AG09319 (cell line): ENCODE measurements around the gene USP49.

Experiments
- DNase-seq: peaks from one replicate; pipeline ENCODE4 v3.0.0-alpha.2; 2010; ENCODE audit warnings: low read depth; ENCODE audit errors: extremely low read depth
- TF ChIP-seq, protein P1 (sequence below): IDR thresholded peaks from 2 replicates; pipeline ENCODE4 v1.5.1; 2011; ENCODE audit warnings: low read depth, mild to moderate bottlenecking, inconsistent platforms, low read length, moderate library complexity

USP49 gene

GRCh38 chr6:41901882-41902519 is 6.8 kb upstream of the USP49 start:
- no peak for DNase-seq

DNA sequence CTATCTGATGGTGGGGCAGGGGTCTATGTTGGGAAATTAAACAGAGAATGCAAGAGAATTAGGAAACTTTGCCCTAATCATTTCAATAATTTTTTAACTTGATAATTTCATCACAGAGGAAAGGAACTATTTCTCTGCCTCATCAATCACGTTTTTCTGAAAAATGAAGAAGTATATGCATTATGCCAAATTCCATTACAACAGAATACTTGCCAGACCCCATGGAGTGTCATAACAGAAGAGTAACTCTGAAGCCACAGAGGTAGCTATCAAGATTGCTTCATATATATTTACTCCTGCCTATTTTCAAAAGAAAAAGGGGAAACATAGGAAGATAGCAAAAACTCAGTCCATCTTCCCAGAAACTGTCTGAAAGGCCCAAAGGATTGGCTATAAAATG is 5.7 kb upstream of the USP49 start:
- TF ChIP-seq, protein P1, sequence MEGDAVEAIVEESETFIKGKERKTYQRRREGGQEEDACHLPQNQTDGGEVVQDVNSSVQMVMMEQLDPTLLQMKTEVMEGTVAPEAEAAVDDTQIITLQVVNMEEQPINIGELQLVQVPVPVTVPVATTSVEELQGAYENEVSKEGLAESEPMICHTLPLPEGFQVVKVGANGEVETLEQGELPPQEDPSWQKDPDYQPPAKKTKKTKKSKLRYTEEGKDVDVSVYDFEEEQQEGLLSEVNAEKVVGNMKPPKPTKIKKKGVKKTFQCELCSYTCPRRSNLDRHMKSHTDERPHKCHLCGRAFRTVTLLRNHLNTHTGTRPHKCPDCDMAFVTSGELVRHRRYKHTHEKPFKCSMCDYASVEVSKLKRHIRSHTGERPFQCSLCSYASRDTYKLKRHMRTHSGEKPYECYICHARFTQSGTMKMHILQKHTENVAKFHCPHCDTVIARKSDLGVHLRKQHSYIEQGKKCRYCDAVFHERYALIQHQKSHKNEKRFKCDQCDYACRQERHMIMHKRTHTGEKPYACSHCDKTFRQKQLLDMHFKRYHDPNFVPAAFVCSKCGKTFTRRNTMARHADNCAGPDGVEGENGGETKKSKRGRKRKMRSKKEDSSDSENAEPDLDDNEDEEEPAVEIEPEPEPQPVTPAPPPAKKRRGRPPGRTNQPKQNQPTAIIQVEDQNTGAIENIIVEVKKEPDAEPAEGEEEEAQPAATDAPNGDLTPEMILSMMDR: no peak
- DNase-seq: no peak

More at GRCh38 chr6:41901882-41902519, 6.8 kb upstream of the USP49 start:
- TF ChIP-seq, protein P1: peak; percentile 15

GRCh38 chr6:41896281-41896680 is 1.1 kb upstream of the USP49 start:
- no peak for DNase-seq
- TF ChIP-seq, protein P1: no peak

DNA sequence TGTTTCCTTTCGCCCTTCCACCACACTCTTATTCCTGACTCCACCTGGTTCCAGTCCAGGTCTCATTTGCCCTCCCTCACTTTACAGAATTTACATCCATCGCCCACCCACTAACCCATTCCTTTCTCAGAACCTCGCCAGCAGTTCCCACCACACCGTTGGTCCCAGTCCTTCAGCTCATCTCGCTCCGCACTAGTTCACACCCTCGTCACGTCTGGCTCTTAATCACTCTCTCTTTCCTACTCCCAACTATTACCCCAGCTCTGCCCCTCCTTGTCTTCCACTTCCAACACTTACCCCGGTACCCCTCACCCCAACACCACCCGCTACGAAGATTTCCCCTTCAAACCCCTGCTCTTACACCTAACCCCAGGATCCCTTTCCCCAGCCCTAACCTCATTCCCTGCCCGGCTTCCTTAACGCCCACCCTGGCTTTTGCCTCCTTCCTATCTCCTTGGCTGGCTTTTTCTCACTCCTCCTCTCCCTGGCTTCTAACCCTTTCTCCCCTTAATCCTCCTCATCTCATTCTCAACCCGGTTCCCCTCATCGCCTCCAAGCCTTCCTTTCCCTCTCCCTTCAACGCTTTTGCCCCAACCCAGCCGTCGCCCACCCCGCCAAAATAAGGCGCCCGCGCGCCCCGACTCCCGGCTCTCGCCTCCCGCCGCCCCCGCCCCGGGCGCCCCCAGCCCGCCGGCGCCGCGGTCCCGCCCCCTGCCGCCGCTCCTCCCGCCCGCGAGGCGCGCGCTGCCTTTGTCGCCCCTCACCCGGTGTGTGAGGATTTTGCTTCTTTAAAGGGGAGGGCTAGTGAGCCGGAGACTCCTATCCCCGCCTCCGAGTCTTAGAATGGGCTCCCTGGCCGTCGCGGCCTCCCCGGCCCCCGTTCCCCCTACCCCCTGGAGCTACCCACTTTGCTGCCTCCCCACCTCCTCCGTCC is 542 bp downstream of the USP49 start:
- no peak for DNase-seq
- TF ChIP-seq, protein P1: no peak

GRCh38 chr6:41892921-41893564 is 2.1 kb downstream of the USP49 start:
- TF ChIP-seq, protein P1: no peak
- no peak for DNase-seq

- TF ChIP-seq, protein P1: no peak
- peak; percentile 5 for DNase-seq
Measured at GRCh38 chr6:41887331-41887751, 7.8 kb downstream of the USP49 start.

DNA sequence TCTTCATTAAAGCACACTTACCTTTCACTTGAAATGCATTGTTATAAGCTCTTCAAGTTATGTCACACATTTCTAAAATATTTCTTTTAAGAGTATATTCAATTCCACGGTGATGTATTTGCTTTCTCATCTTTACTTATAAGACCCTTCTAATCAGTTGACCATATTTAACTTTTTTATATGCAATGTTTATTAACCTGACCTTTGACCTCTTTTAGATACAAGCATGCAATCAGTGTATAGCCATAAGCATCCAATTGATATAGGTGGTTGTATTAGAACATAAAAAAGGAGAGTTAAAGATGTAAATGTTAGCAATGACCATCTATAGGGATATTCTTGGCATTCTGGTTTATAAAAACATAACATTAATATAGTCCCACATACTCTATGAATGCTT is 9.2 kb downstream of the USP49 start:
- TF ChIP-seq, protein P1: no peak
- DNase-seq: no peak
